Middle frontal gyrus (tissue), 1 donor: ENCODE results near the gene EPAS1.

Experiments
- DNase-seq: peaks from one replicate; pipeline ENCODE4 v3.0.0-alpha.2; 2015; ENCODE audit warnings: low spot score; ENCODE audit errors: extremely low spot score

Gene EPAS1

GRCh38 chr2:46300406-46300832, 3.2 kb downstream of the EPAS1 start:
- DNase-seq, result no peak

- no peak for DNase-seq
Observed at GRCh38 chr2:46302005-46302695, 4.9 kb downstream of the EPAS1 start.

GRCh38 chr2:46303233-46303632, 6.0 kb downstream of the EPAS1 start:
- DNase-seq, result no peak

- DNase-seq, result no peak
Observed at GRCh38 chr2:46303822-46304221, 6.6 kb downstream of the EPAS1 start.

- no peak for DNase-seq
Observed at GRCh38 chr2:46304635-46305034, 7.4 kb downstream of the EPAS1 start.

- no peak for DNase-seq
Observed at GRCh38 chr2:46305187-46305586, 8.0 kb downstream of the EPAS1 start.

- DNase-seq, result no peak
Observed at GRCh38 chr2:46305767-46306166, 8.6 kb downstream of the EPAS1 start.

- DNase-seq, result no peak
Observed at GRCh38 chr2:46306330-46306751, 9.1 kb downstream of the EPAS1 start.

- DNase-seq, result no peak
Observed at GRCh38 chr2:46306988-46307655, 9.9 kb downstream of the EPAS1 start.

GRCh38 chr2:46308081-46308480, 10.9 kb downstream of the EPAS1 start:
- no peak for DNase-seq

- no peak for DNase-seq
Observed at GRCh38 chr2:46308629-46309028, 11.4 kb downstream of the EPAS1 start.

GRCh38 chr2:46309052-46309953, 12.1 kb downstream of the EPAS1 start:
- no peak for DNase-seq

- DNase-seq, result no peak
Observed at GRCh38 chr2:46310446-46310845, 13.2 kb downstream of the EPAS1 start.

GRCh38 chr2:46311651-46312223, 14.5 kb downstream of the EPAS1 start:
- DNase-seq, result no peak

- no peak for DNase-seq
Observed at GRCh38 chr2:46313063-46313462, 15.9 kb downstream of the EPAS1 start.

- DNase-seq, result no peak
Observed at GRCh38 chr2:46314065-46314835, 17.0 kb downstream of the EPAS1 start.

GRCh38 chr2:46315103-46315890, 18.1 kb downstream of the EPAS1 start:
- DNase-seq, result no peak

GRCh38 chr2:46317094-46317486, 19.9 kb downstream of the EPAS1 start:
- no peak for DNase-seq

- no peak for DNase-seq
Observed at GRCh38 chr2:46318579-46319460, 21.6 kb downstream of the EPAS1 start.
